ENCODE results near the gene ZNF165.

GRCh38 chr6:28080631-28081485 lies 490 bp downstream of the ZNF165 start:
- TF ChIP-seq CTCF (IDR thresholded peaks at IDR 0.05) (no peak), EP300 (IDR thresholded peaks at IDR 0.05) (no peak)
